ENCODE results near the gene ACOX2. TPM values are rescaled to one million over a fixed set of nuclear protein-coding genes. Genes with fewer than 3 reads are reported as not detected.

The ACOX2 gene
- 14.6 TPM for total RNA-seq

- peaks cover 22 to 26% (median 25%) of the 10 kb centered on the region in 3 donors for H3K4me1 ChIP-seq (ENCODE audit: control insufficient read depth in 3 of 3, insufficient read depth in 3 of 3, low read length in 3 of 3)
- H3K4me3 ChIP-seq (ENCODE audit: low read length in 3 of 3): peak within 1 kb of the TSS; percentile 51 to 70 (median 67)
- peaks cover 0 to 11% (median 4%) of the 10 kb centered on the region in 3 donors for H3K36me3 ChIP-seq (ENCODE audit: control insufficient read depth in 3 of 3, insufficient read depth in 3 of 3, low read length in 3 of 3)
- H3K27me3 ChIP-seq (ENCODE audit: control insufficient read depth in 3 of 3, insufficient read depth in 3 of 3, low read length in 3 of 3): no peaks in the 10 kb centered on the region
- H3K9me3 ChIP-seq (ENCODE audit: control insufficient read depth in 3 of 3, low read length in 3 of 3): no peaks in the 10 kb centered on the region
- H3K27ac ChIP-seq (ENCODE audit: low read depth, low read length): peak within 1 kb of the TSS; percentile 14
- peak within 1 kb of the TSS; percentile 65 to 90 (median 81) for H3K9ac ChIP-seq (ENCODE audit: low read depth in 1 of 3, low read length in 3 of 3)
Observed at GRCh38 chr3:58536501-58537411, at the start of gene ACOX2. Gene ACOX2 (minus strand): TSS chr3:58537190. CDS start chr3:58535106, 2,084 bp downstream.

GRCh38 chr3:58585994-58586393 is 49.0 kb upstream of the ACOX2 start:
- Histone ChIP-seq H3K9me3 (ENCODE audit: control insufficient read depth in 3 of 3, low read length in 3 of 3) (no peaks in the 10 kb centered on the region), H3K27ac (ENCODE audit: low read depth, low read length) (no peak overlapping the region), H3K27me3 (ENCODE audit: control insufficient read depth in 3 of 3, insufficient read depth in 3 of 3, low read length in 3 of 3) (peaks cover 12 to 20% (median 15%) of the 10 kb centered on the region in 3 donors), H3K36me3 (ENCODE audit: control insufficient read depth in 3 of 3, insufficient read depth in 3 of 3, low read length in 3 of 3) (no peaks in the 10 kb centered on the region), H3K4me3 (ENCODE audit: low read length in 3 of 3) (peak overlapping the region in 2 of 3 donors; percentile 88), H3K4me1 (ENCODE audit: control insufficient read depth in 3 of 3, insufficient read depth in 3 of 3, low read length in 3 of 3) (peaks cover 13 to 15% (median 14%) of the 10 kb centered on the region in 3 donors), H3K9ac (ENCODE audit: low read depth in 1 of 3, low read length in 3 of 3) (peak overlapping the region in 1 of 3 donors; percentile 79)

- Histone ChIP-seq H3K36me3 (ENCODE audit: control insufficient read depth in 3 of 3, insufficient read depth in 3 of 3, low read length in 3 of 3) (no peaks in the 10 kb centered on the region), H3K27me3 (ENCODE audit: control insufficient read depth in 3 of 3, insufficient read depth in 3 of 3, low read length in 3 of 3) (peaks cover 12 to 20% (median 15%) of the 10 kb centered on the region in 3 donors), H3K9me3 (ENCODE audit: control insufficient read depth in 3 of 3, low read length in 3 of 3) (no peaks in the 10 kb centered on the region), H3K4me3 (ENCODE audit: low read length in 3 of 3) (peak overlapping the region; percentile 70 to 88 (median 88)), H3K27ac (ENCODE audit: low read depth, low read length) (peak overlapping the region; percentile 61), H3K4me1 (ENCODE audit: control insufficient read depth in 3 of 3, insufficient read depth in 3 of 3, low read length in 3 of 3) (peaks cover 13 to 15% (median 14%) of the 10 kb centered on the region in 3 donors), H3K9ac (ENCODE audit: low read depth in 1 of 3, low read length in 3 of 3) (peak overlapping the region; percentile 79 to 88 (median 84))
Observed at GRCh38 chr3:58585005-58585786, 48.2 kb upstream of the ACOX2 start.

GRCh38 chr3:58584690-58585004 is 47.7 kb upstream of the ACOX2 start:
- Histone ChIP-seq H3K9ac (ENCODE audit: low read depth in 1 of 3, low read length in 3 of 3) (peak overlapping the region; percentile 79 to 88 (median 84)), H3K4me1 (ENCODE audit: control insufficient read depth in 3 of 3, insufficient read depth in 3 of 3, low read length in 3 of 3) (peaks cover 13 to 15% (median 14%) of the 10 kb centered on the region in 3 donors), H3K9me3 (ENCODE audit: control insufficient read depth in 3 of 3, low read length in 3 of 3) (no peaks in the 10 kb centered on the region), H3K4me3 (ENCODE audit: low read length in 3 of 3) (peak overlapping the region; percentile 70 to 88 (median 88)), H3K36me3 (ENCODE audit: control insufficient read depth in 3 of 3, insufficient read depth in 3 of 3, low read length in 3 of 3) (no peaks in the 10 kb centered on the region), H3K27ac (ENCODE audit: low read depth, low read length) (peak overlapping the region; percentile 61), H3K27me3 (ENCODE audit: control insufficient read depth in 3 of 3, insufficient read depth in 3 of 3, low read length in 3 of 3) (peaks cover 12 to 20% (median 15%) of the 10 kb centered on the region in 3 donors)

GRCh38 chr3:58581328-58582091 is 44.5 kb upstream of the ACOX2 start:
- no peaks in the 10 kb centered on the region for H3K9me3 ChIP-seq (ENCODE audit: control insufficient read depth in 3 of 3, low read length in 3 of 3)
- no peak overlapping the region for H3K4me3 ChIP-seq (ENCODE audit: low read length in 3 of 3)
- no peak overlapping the region for H3K27ac ChIP-seq (ENCODE audit: low read depth, low read length)
- peaks cover 19 to 29% (median 24%) of the 10 kb centered on the region in 3 donors for H3K4me1 ChIP-seq (ENCODE audit: control insufficient read depth in 3 of 3, insufficient read depth in 3 of 3, low read length in 3 of 3)
- no peaks in the 10 kb centered on the region for H3K36me3 ChIP-seq (ENCODE audit: control insufficient read depth in 3 of 3, insufficient read depth in 3 of 3, low read length in 3 of 3)
- no peak overlapping the region for H3K9ac ChIP-seq (ENCODE audit: low read depth in 1 of 3, low read length in 3 of 3)
- H3K27me3 ChIP-seq (ENCODE audit: control insufficient read depth in 3 of 3, insufficient read depth in 3 of 3, low read length in 3 of 3): peaks cover 5 to 8% (median 7%) of the 10 kb centered on the region in 3 donors

- Histone ChIP-seq H3K36me3 (ENCODE audit: control insufficient read depth in 3 of 3, insufficient read depth in 3 of 3, low read length in 3 of 3) (no peaks in the 10 kb centered on the region), H3K27me3 (ENCODE audit: control insufficient read depth in 3 of 3, insufficient read depth in 3 of 3, low read length in 3 of 3) (peaks cover 0 to 7% (median 2%) of the 10 kb centered on the region in 3 donors), H3K9ac (ENCODE audit: low read depth in 1 of 3, low read length in 3 of 3) (no peak overlapping the region), H3K27ac (ENCODE audit: low read depth, low read length) (no peak overlapping the region), H3K9me3 (ENCODE audit: control insufficient read depth in 3 of 3, low read length in 3 of 3) (no peaks in the 10 kb centered on the region), H3K4me3 (ENCODE audit: low read length in 3 of 3) (no peak overlapping the region), H3K4me1 (ENCODE audit: control insufficient read depth in 3 of 3, insufficient read depth in 3 of 3, low read length in 3 of 3) (peaks cover 21 to 30% (median 27%) of the 10 kb centered on the region in 3 donors)
Observed at GRCh38 chr3:58580826-58581327, 43.9 kb upstream of the ACOX2 start.

GRCh38 chr3:58578873-58579272 is 41.9 kb upstream of the ACOX2 start:
- no peaks in the 10 kb centered on the region for H3K36me3 ChIP-seq (ENCODE audit: control insufficient read depth in 3 of 3, insufficient read depth in 3 of 3, low read length in 3 of 3)
- H3K9me3 ChIP-seq (ENCODE audit: control insufficient read depth in 3 of 3, low read length in 3 of 3): no peaks in the 10 kb centered on the region
- H3K9ac ChIP-seq (ENCODE audit: low read depth in 1 of 3, low read length in 3 of 3): no peak overlapping the region
- no peak overlapping the region for H3K4me3 ChIP-seq (ENCODE audit: low read length in 3 of 3)
- peaks cover 0 to 5% (median 2%) of the 10 kb centered on the region in 3 donors for H3K27me3 ChIP-seq (ENCODE audit: control insufficient read depth in 3 of 3, insufficient read depth in 3 of 3, low read length in 3 of 3)
- H3K27ac ChIP-seq (ENCODE audit: low read depth, low read length): no peak overlapping the region
- H3K4me1 ChIP-seq (ENCODE audit: control insufficient read depth in 3 of 3, insufficient read depth in 3 of 3, low read length in 3 of 3): peaks cover 18 to 25% (median 25%) of the 10 kb centered on the region in 3 donors

GRCh38 chr3:58577269-58577821 is 40.4 kb upstream of the ACOX2 start, which contains the start of gene FAM107A:
Gene FAM107A (minus strand): TSS chr3:58577391. CDS start chr3:58569860, 7,531 bp downstream.
- H3K9ac ChIP-seq (ENCODE audit: low read depth in 1 of 3, low read length in 3 of 3): peak within 1 kb of the TSS; percentile 39 to 73 (median 45)
- peak within 1 kb of the TSS; percentile 71 for H3K27ac ChIP-seq (ENCODE audit: low read depth, low read length)
- peak within 1 kb of the TSS; percentile 32 to 60 (median 59) for H3K4me3 ChIP-seq (ENCODE audit: low read length in 3 of 3)
- no peaks in the 10 kb centered on the region for H3K9me3 ChIP-seq (ENCODE audit: control insufficient read depth in 3 of 3, low read length in 3 of 3)
- no peaks in the 10 kb centered on the region for H3K36me3 ChIP-seq (ENCODE audit: control insufficient read depth in 3 of 3, insufficient read depth in 3 of 3, low read length in 3 of 3)
- peaks cover 24 to 29% (median 25%) of the 10 kb centered on the region in 3 donors for H3K4me1 ChIP-seq (ENCODE audit: control insufficient read depth in 3 of 3, insufficient read depth in 3 of 3, low read length in 3 of 3)
- H3K27me3 ChIP-seq (ENCODE audit: control insufficient read depth in 3 of 3, insufficient read depth in 3 of 3, low read length in 3 of 3): peaks cover 0 to 11% (median 2%) of the 10 kb centered on the region in 3 donors

- H3K9ac ChIP-seq (ENCODE audit: low read depth in 1 of 3, low read length in 3 of 3): peak overlapping the region; percentile 25 to 73 (median 39)
- no peaks in the 10 kb centered on the region for H3K9me3 ChIP-seq (ENCODE audit: control insufficient read depth in 3 of 3, low read length in 3 of 3)
- H3K27ac ChIP-seq (ENCODE audit: low read depth, low read length): peak overlapping the region; percentile 71
- peaks cover 24 to 29% (median 25%) of the 10 kb centered on the region in 3 donors for H3K4me1 ChIP-seq (ENCODE audit: control insufficient read depth in 3 of 3, insufficient read depth in 3 of 3, low read length in 3 of 3)
- H3K36me3 ChIP-seq (ENCODE audit: control insufficient read depth in 3 of 3, insufficient read depth in 3 of 3, low read length in 3 of 3): no peaks in the 10 kb centered on the region
- H3K4me3 ChIP-seq (ENCODE audit: low read length in 3 of 3): peak overlapping the region; percentile 32 to 59 (median 45)
- peaks cover 0 to 11% (median 2%) of the 10 kb centered on the region in 3 donors for H3K27me3 ChIP-seq (ENCODE audit: control insufficient read depth in 3 of 3, insufficient read depth in 3 of 3, low read length in 3 of 3)
Observed at GRCh38 chr3:58576716-58577115, 39.7 kb upstream of the ACOX2 start.
